Measurements from ENCODE around the gene HSFX2.
"Not testable (repeated sequence)": the region's sequence is repeated elsewhere in the genome, so short reads cannot be mapped to it uniquely, and the experiment has no call there.

The HSFX2 gene, protein sequence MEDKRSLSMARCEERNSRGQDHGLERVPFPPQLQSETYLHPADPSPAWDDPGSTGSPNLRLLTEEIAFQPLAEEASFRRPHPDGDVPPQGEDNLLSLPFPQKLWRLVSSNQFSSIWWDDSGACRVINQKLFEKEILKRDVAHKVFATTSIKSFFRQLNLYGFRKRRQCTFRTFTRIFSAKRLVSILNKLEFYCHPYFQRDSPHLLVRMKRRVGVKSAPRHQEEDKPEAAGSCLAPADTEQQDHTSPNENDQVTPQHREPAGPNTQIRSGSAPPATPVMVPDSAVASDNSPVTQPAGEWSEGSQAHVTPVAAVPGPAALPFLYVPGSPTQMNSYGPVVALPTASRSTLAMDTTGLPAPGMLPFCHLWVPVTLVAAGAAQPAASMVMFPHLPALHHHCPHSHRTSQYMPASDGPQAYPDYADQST

GRCh38 chrX:149595214-149595613 is at the start of gene HSFX2:
Gene HSFX2 (minus strand): TSS chrX:149595314. CDS start chrX:149594700, 614 bp downstream.
- DNase-seq (ENCODE audit: extremely low read depth, low read depth): not testable (repeated sequence)

- no peak for TF ChIP-seq CTCF (IDR thresholded peaks at IDR 0.05; ENCODE audit: low read depth, low read length)
- DNase-seq (ENCODE audit: extremely low read depth, low read depth): no peak
These were observed 48.4 kb upstream of the HSFX2 start for GRCh38 chrX:149643496-149643895.

- DNase-seq (ENCODE audit: extremely low read depth, low read depth): no peak
- no peak for TF ChIP-seq CTCF (IDR thresholded peaks at IDR 0.05; ENCODE audit: low read depth, low read length)
These were observed 46.7 kb upstream of the HSFX2 start for GRCh38 chrX:149641835-149642234.

DNA sequence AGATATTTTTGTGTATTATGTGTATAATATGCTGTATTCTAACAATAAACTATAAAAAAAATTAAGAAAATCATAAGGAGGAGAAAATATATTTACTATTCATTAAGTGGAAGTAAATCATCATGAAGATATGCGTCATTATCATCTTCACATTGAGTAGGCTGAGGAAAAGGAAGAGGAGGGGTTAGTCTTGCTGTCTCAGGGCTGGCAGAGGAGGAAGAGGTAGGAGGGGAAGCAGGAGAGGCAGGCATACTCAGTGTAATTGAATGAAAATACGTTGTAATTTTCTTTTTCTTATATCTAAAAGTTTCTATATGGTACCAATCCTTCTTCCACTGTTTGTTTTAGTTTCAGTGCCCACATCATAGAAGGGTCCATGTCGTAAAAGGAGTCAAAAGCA is 46.3 kb upstream of the HSFX2 start:
- no peak for TF ChIP-seq CTCF (IDR thresholded peaks at IDR 0.05; ENCODE audit: low read depth, low read length)
- no peak for DNase-seq (ENCODE audit: extremely low read depth, low read depth)

DNA sequence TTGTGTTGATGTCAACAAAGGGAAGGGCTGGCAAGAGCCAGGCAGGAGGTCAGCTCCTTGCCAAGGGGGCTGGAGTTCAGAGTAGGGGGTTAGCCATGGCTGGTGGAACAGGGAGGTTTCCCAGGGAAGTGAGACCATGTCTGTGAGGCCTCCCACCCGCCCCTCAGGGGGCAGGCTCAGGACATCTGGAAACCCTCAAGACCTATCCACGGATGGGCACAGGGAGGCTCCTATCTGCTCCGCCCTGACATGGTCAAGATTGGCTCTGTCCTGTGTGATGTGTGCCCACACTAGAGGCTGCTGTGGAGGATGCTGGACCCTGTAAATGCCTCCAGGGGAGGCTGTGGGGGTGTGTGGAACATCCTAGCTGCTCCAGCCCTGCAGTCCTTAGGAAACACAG is 44.5 kb upstream of the HSFX2 start:
- no peak for DNase-seq (ENCODE audit: extremely low read depth, low read depth)
- TF ChIP-seq CTCF (IDR thresholded peaks at IDR 0.05; ENCODE audit: low read depth, low read length): no peak

DNA sequence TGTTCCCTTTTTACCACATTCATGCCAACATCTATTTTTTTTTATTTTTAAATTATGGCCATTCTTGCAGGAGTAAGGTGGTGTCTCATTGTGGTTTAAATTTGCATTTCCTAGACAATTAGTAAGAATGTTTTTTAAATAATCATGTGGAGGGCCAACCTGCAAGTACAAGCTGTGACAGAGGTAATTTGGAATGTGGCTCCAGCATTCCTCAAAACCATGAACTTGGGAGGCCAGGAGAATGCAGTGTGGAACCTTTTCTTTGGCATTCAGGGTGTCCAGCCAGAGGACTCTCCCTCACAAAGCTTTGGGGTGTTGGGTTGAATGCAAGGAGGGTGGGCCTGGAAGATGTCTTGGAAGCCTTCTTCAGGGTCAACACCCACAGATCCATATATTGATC is 43.7 kb upstream of the HSFX2 start:
- DNase-seq (ENCODE audit: extremely low read depth, low read depth): no peak
- TF ChIP-seq CTCF (IDR thresholded peaks at IDR 0.05; ENCODE audit: low read depth, low read length): no peak

DNA sequence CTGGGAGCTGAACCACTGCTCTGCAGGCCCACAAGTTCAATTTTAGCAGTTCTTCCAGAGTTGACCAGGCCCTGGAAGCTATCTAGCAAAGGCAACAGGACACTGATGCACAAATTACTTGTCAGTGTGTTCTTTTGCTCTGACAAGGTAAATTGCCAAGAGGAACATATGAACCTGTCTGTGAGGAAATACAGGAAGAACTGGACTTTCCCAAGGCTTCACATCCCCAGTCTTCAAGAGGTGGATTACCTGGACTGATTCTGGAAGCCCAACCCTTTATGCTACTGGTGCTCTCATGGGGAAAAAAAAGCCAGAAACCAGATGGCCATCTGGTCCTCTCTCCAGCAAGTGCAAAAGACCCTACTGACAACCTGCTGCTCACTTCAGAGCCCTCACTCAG is 38.4 kb upstream of the HSFX2 start:
- no peak for TF ChIP-seq CTCF (IDR thresholded peaks at IDR 0.05; ENCODE audit: low read depth, low read length)
- DNase-seq (ENCODE audit: extremely low read depth, low read depth): no peak
